ENCODE data around the gene GLB1L.

GLB1L gene

GRCh38 chr2:219286436-219287115 is 41.3 kb upstream of the GLB1L start:
- H3K9ac ChIP-seq (ENCODE audit: low read length) = peak overlapping the region; percentile 66
- no peak overlapping the region for H3K18ac ChIP-seq (ENCODE audit: low read depth in 1 of 2, low read length in 2 of 2)
- no peak overlapping the region for H2BK5ac ChIP-seq (ENCODE audit: low read depth, low read length, poor library complexity, severe bottlenecking)
- H3K4me3 ChIP-seq (ENCODE audit: insufficient read depth in 1 of 2, low read depth in 1 of 2, low read length in 2 of 2) = peak overlapping the region in 1 of 2 experiments; percentile 34
- no peak overlapping the region for H4K91ac ChIP-seq (ENCODE audit: low read length)
- H3K27me3 ChIP-seq (ENCODE audit: control insufficient read depth in 1 of 2, insufficient read depth in 1 of 2, low read length in 2 of 2) = no peaks in the 10 kb centered on the region
- no peak for DNase-seq
- peaks cover 19% of the 10 kb centered on the region for H3K4me1 ChIP-seq (ENCODE audit: control insufficient read depth, insufficient read depth, low read depth, low read length)
- H3K23ac ChIP-seq (ENCODE audit: low read length in 2 of 2) = no peak overlapping the region
- H2AK5ac ChIP-seq (ENCODE audit: low read length, severe bottlenecking) = no peak overlapping the region
- H2AFZ ChIP-seq (ENCODE audit: low read depth, low read length) = no peak overlapping the region
- no peak overlapping the region for H3K4me2 ChIP-seq (ENCODE audit: low read length, poor library complexity, severe bottlenecking)
- H2BK15ac ChIP-seq (ENCODE audit: low read depth, poor library complexity, severe bottlenecking) = no peak overlapping the region
- WGBS = 94% methylated on average over 6 of the region's 12 CpGs
- no peaks in the 10 kb centered on the region for H3K9me3 ChIP-seq (ENCODE audit: control insufficient read depth, low read length)
- no peak overlapping the region for H3K4ac ChIP-seq (ENCODE audit: low read depth in 1 of 2, low read length in 2 of 2)
- peak overlapping the region in 1 of 2 experiments; percentile 64 for H2BK12ac ChIP-seq (ENCODE audit: low read length in 2 of 2)
- H3K14ac ChIP-seq (ENCODE audit: low read length in 2 of 2) = no peak overlapping the region
- no peak overlapping the region for H3K27ac ChIP-seq (ENCODE audit: low read length, poor library complexity, severe bottlenecking)
- peaks cover 7% of the 10 kb centered on the region for H3K79me1 ChIP-seq (replicated peaks; ENCODE audit: low read length, poor library complexity, severe bottlenecking)
- H2BK120ac ChIP-seq (ENCODE audit: low read depth, low read length) = no peak overlapping the region
- H4K8ac ChIP-seq (ENCODE audit: low read length) = no peak overlapping the region
- peaks cover 41 to 47% of the 10 kb centered on the region in 2 experiments for H3K36me3 ChIP-seq (ENCODE audit: control insufficient read depth in 1 of 2, insufficient read depth in 2 of 2, low read depth in 1 of 2, low read length in 2 of 2)

GRCh38 chr2:219285894-219286425 is 40.7 kb upstream of the GLB1L start:
- H3K14ac ChIP-seq (ENCODE audit: low read length in 2 of 2) = no peak overlapping the region
- H3K36me3 ChIP-seq (ENCODE audit: control insufficient read depth in 1 of 2, insufficient read depth in 2 of 2, low read depth in 1 of 2, low read length in 2 of 2) = peaks cover 47 to 52% of the 10 kb centered on the region in 2 experiments
- H2AFZ ChIP-seq (ENCODE audit: low read depth, low read length) = no peak overlapping the region
- no peak overlapping the region for H3K23ac ChIP-seq (ENCODE audit: low read length in 2 of 2)
- no peak overlapping the region for H3K27ac ChIP-seq (ENCODE audit: low read length, poor library complexity, severe bottlenecking)
- DNase-seq = no peak
- H2AK5ac ChIP-seq (ENCODE audit: low read length, severe bottlenecking) = no peak overlapping the region
- H3K4me1 ChIP-seq (ENCODE audit: control insufficient read depth, insufficient read depth, low read depth, low read length) = peaks cover 23% of the 10 kb centered on the region
- H2BK5ac ChIP-seq (ENCODE audit: low read depth, low read length, poor library complexity, severe bottlenecking) = no peak overlapping the region
- no peak overlapping the region for H3K4ac ChIP-seq (ENCODE audit: low read depth in 1 of 2, low read length in 2 of 2)
- no peak overlapping the region for H2BK120ac ChIP-seq (ENCODE audit: low read depth, low read length)
- H2BK15ac ChIP-seq (ENCODE audit: low read depth, poor library complexity, severe bottlenecking) = no peak overlapping the region
- WGBS = 68% methylated on average over 13 of the region's 17 CpGs
- H3K9me3 ChIP-seq (ENCODE audit: control insufficient read depth, low read length) = no peaks in the 10 kb centered on the region
- H3K9ac ChIP-seq (ENCODE audit: low read length) = peak overlapping the region; percentile 74
- H3K79me1 ChIP-seq (replicated peaks; ENCODE audit: low read length, poor library complexity, severe bottlenecking) = peaks cover 11% of the 10 kb centered on the region
- H3K4me3 ChIP-seq (ENCODE audit: insufficient read depth in 1 of 2, low read depth in 1 of 2, low read length in 2 of 2) = peak overlapping the region in 1 of 2 experiments; percentile 56
- no peak overlapping the region for H4K91ac ChIP-seq (ENCODE audit: low read length)
- H3K18ac ChIP-seq (ENCODE audit: low read depth in 1 of 2, low read length in 2 of 2) = no peak overlapping the region
- H3K27me3 ChIP-seq (ENCODE audit: control insufficient read depth in 1 of 2, insufficient read depth in 1 of 2, low read length in 2 of 2) = no peaks in the 10 kb centered on the region
- no peak overlapping the region for H2BK12ac ChIP-seq (ENCODE audit: low read length in 2 of 2)
- H4K8ac ChIP-seq (ENCODE audit: low read length) = no peak overlapping the region
- H3K4me2 ChIP-seq (ENCODE audit: low read length, poor library complexity, severe bottlenecking) = no peak overlapping the region

- Histone ChIP-seq H2AFZ (ENCODE audit: low read depth, low read length) (no peak overlapping the region), H4K8ac (ENCODE audit: low read length) (no peak overlapping the region), H3K18ac (ENCODE audit: low read depth in 1 of 2, low read length in 2 of 2) (no peak overlapping the region), H3K23ac (ENCODE audit: low read length in 2 of 2) (no peak overlapping the region), H2BK15ac (ENCODE audit: low read depth, poor library complexity, severe bottlenecking) (no peak overlapping the region), H3K9ac (ENCODE audit: low read length) (peak overlapping the region; percentile 74), H3K27me3 (ENCODE audit: control insufficient read depth in 1 of 2, insufficient read depth in 1 of 2, low read length in 2 of 2) (no peaks in the 10 kb centered on the region), H2BK12ac (ENCODE audit: low read length in 2 of 2) (no peak overlapping the region), H2BK5ac (ENCODE audit: low read depth, low read length, poor library complexity, severe bottlenecking) (no peak overlapping the region), H3K4me3 (ENCODE audit: insufficient read depth in 1 of 2, low read depth in 1 of 2, low read length in 2 of 2) (peak overlapping the region in 1 of 2 experiments; percentile 56), H3K9me3 (ENCODE audit: control insufficient read depth, low read length) (no peaks in the 10 kb centered on the region), H2AK5ac (ENCODE audit: low read length, severe bottlenecking) (no peak overlapping the region), H3K4me2 (ENCODE audit: low read length, poor library complexity, severe bottlenecking) (no peak overlapping the region), H3K36me3 (ENCODE audit: control insufficient read depth in 1 of 2, insufficient read depth in 2 of 2, low read depth in 1 of 2, low read length in 2 of 2) (peaks cover 53 to 58% of the 10 kb centered on the region in 2 experiments), H3K4ac (ENCODE audit: low read depth in 1 of 2, low read length in 2 of 2) (no peak overlapping the region), H2BK120ac (ENCODE audit: low read depth, low read length) (no peak overlapping the region), H3K79me1 (replicated peaks; ENCODE audit: low read length, poor library complexity, severe bottlenecking) (peaks cover 12% of the 10 kb centered on the region), H4K91ac (ENCODE audit: low read length) (no peak overlapping the region), H3K27ac (ENCODE audit: low read length, poor library complexity, severe bottlenecking) (no peak overlapping the region), H3K4me1 (ENCODE audit: control insufficient read depth, insufficient read depth, low read depth, low read length) (peaks cover 28% of the 10 kb centered on the region), H3K14ac (ENCODE audit: low read length in 2 of 2) (no peak overlapping the region)
- 91% methylated on average over 7 of the region's 12 CpGs for WGBS
- no peak for DNase-seq
Observed at GRCh38 chr2:219285373-219285735, 40.1 kb upstream of the GLB1L start.

- Histone ChIP-seq H2AFZ (ENCODE audit: low read depth, low read length) (no peak overlapping the region), H3K9me3 (ENCODE audit: control insufficient read depth, low read length) (no peaks in the 10 kb centered on the region), H3K4me3 (ENCODE audit: insufficient read depth in 1 of 2, low read depth in 1 of 2, low read length in 2 of 2) (no peak overlapping the region), H3K18ac (ENCODE audit: low read depth in 1 of 2, low read length in 2 of 2) (no peak overlapping the region), H3K23ac (ENCODE audit: low read length in 2 of 2) (no peak overlapping the region), H3K36me3 (ENCODE audit: control insufficient read depth in 1 of 2, insufficient read depth in 2 of 2, low read depth in 1 of 2, low read length in 2 of 2) (peaks cover 55 to 62% of the 10 kb centered on the region in 2 experiments), H4K8ac (ENCODE audit: low read length) (no peak overlapping the region), H3K9ac (ENCODE audit: low read length) (peak overlapping the region; percentile 74), H2BK120ac (ENCODE audit: low read depth, low read length) (no peak overlapping the region), H2BK12ac (ENCODE audit: low read length in 2 of 2) (no peak overlapping the region), H2BK15ac (ENCODE audit: low read depth, poor library complexity, severe bottlenecking) (no peak overlapping the region), H3K4ac (ENCODE audit: low read depth in 1 of 2, low read length in 2 of 2) (no peak overlapping the region), H3K27ac (ENCODE audit: low read length, poor library complexity, severe bottlenecking) (no peak overlapping the region), H4K91ac (ENCODE audit: low read length) (no peak overlapping the region), H3K14ac (ENCODE audit: low read length in 2 of 2) (no peak overlapping the region), H3K79me1 (replicated peaks; ENCODE audit: low read length, poor library complexity, severe bottlenecking) (peaks cover 18% of the 10 kb centered on the region), H2BK5ac (ENCODE audit: low read depth, low read length, poor library complexity, severe bottlenecking) (no peak overlapping the region), H2AK5ac (ENCODE audit: low read length, severe bottlenecking) (no peak overlapping the region), H3K4me1 (ENCODE audit: control insufficient read depth, insufficient read depth, low read depth, low read length) (peaks cover 30% of the 10 kb centered on the region), H3K27me3 (ENCODE audit: control insufficient read depth in 1 of 2, insufficient read depth in 1 of 2, low read length in 2 of 2) (no peaks in the 10 kb centered on the region), H3K4me2 (ENCODE audit: low read length, poor library complexity, severe bottlenecking) (no peak overlapping the region)
- no peak for DNase-seq
- WGBS = 99% methylated on average over 16 of the region's 16 CpGs
Observed at GRCh38 chr2:219284501-219285372, 39.5 kb upstream of the GLB1L start.
